Endothelial cell (in vitro differentiated cells): Measurements from ENCODE around the gene MCFD2. TPM values are rescaled to one million over a fixed set of nuclear protein-coding genes. Genes with fewer than 3 reads are reported as not detected.

Experiments
- DNase-seq: peaks from one replicate; pipeline ENCODE4 v3.0.0; 2021; ENCODE audit warnings: low spot score
- H3K27ac Mint-ChIP-seq: one replicate; pipeline ENCODE4 v1.8.0; 2021; ENCODE audit warnings: mixed read lengths, inconsistent platforms; ENCODE audit not compliant: unreplicated experiment
- H3K27me3 Mint-ChIP-seq: one replicate; pipeline ENCODE4 v1.8.0; 2021; ENCODE audit warnings: mild to moderate bottlenecking, moderate library complexity, mixed read lengths, inconsistent platforms; ENCODE audit not compliant: unreplicated experiment
- H3K36me3 Mint-ChIP-seq: one replicate; pipeline ENCODE4 v1.8.0; 2021; ENCODE audit warnings: mild to moderate bottlenecking, low read depth, mixed read lengths, inconsistent platforms; ENCODE audit not compliant: unreplicated experiment
- H3K4me1 Mint-ChIP-seq: one replicate; pipeline ENCODE4 v1.8.0; 2021; ENCODE audit warnings: mild to moderate bottlenecking, mixed read lengths, inconsistent platforms; ENCODE audit not compliant: unreplicated experiment
- H3K4me3 Mint-ChIP-seq: one replicate; pipeline ENCODE4 v1.8.0; 2021; ENCODE audit warnings: mild to moderate bottlenecking, mixed read lengths, inconsistent platforms; ENCODE audit not compliant: unreplicated experiment
- H3K9me3 Mint-ChIP-seq: one replicate; pipeline ENCODE4 v1.8.0; 2021; ENCODE audit warnings: mixed read lengths, inconsistent platforms; ENCODE audit not compliant: unreplicated experiment
- CTCF ChIP-seq: fragments of 200-600 bp; sonication (generic); IDR thresholded peaks from one replicate; pipeline ENCODE4 v1.5.0; 2021; ENCODE audit warnings: antibody characterized with exemption; ENCODE audit not compliant: unreplicated experiment
- total RNA-seq: library from RNA; stranded (reverse); fragmentation: NEBNext Ultra II Directional; extraction: Animal tissue kit (Norgen Biotek cat#: 25700); gene quantifications from one replicate; pipeline ENCODE4 v1.2.1, GENCODE V29; 2021; ENCODE audit not compliant: unreplicated experiment

MCFD2 gene
- total RNA-seq, 1 donor from 2014 or later, result 121 TPM

DNA sequence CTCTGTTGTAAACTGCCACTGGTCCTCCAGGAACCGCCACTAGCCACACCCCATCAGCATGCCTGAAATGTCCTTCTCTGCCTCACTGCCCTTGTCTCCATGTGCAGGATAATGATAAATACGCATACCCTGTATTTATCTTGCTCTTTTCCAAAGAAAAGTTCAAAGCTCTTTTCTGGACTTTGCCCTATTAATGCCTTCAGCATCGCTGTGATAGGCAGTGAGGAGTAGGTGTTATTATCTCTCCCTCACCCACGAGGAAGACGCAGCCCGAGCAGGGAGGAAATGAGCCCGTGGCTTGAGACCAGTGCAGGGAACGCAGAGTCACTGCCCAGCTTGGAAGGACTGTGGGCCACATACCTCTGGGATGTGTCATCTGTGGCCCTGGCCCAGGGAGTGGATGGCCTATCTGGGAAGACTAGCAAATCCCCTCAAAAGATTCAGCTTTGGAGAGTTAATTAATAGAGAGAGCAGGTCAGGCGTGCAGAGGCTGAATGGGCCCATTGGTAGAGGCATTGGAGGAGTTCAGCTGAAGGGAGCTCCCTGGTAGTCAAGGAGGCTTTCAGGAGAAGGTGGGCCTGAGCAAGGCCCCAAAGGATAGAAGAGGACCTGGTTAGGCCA, 39.5 kb upstream of the MCFD2 start:
- Mint-ChIP-seq H3K4me1 (peaks cover 18% of the 10 kb centered on the region), H3K27me3 (peaks cover 4% of the 10 kb centered on the region), H3K4me3 (no peak overlapping the region), H3K36me3 (peaks cover 12% of the 10 kb centered on the region), H3K9me3 (no peaks in the 10 kb centered on the region), H3K27ac (no peak overlapping the region)
- TF ChIP-seq CTCF, result no peak
- no peak for DNase-seq

GRCh38 chr2:46952171-46952570, 36.6 kb upstream of the MCFD2 start:
- Mint-ChIP-seq H3K27ac (no peak overlapping the region), H3K4me3 (no peak overlapping the region), H3K27me3 (peaks cover 2% of the 10 kb centered on the region), H3K36me3 (peaks cover 12% of the 10 kb centered on the region), H3K4me1 (peaks cover 18% of the 10 kb centered on the region), H3K9me3 (no peaks in the 10 kb centered on the region)
- no peak for TF ChIP-seq CTCF
- no peak for DNase-seq

DNA sequence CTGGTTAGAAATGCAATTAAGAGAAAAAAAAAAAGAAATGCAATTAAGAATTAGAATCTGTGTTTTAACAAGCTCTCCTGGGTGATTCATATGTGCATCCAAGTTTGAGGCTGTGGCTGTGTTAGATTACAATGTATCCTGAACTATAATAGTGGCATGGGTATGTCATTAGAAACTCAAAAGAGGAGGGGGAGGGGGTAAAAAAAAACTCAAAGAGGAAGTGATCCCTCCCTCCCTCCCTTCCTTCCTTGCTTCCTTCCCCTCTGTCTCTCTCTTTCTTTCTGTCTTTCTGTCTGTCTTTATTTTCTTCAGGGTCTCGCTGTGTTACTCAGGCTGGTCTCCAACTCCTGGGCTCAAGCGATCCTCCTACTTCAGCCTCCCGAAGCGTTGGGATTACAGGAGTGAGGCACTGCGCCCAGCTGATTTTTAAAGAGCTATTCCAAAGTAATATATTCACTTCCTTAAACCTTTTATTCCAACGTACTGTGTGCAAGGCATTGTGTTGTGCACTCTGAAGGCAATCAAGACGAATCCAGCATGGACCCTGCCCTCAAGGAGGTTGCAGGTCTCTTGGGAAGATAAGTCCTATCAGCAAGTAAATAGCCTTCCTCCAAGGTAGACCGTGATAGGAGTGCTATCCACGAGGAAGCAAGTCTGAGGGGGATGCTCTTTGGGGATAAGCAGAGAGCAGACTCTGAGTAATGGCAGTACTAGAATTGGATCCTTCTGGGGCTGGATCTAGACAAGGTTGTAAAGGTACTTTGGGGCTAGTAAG, 35.9 kb upstream of the MCFD2 start:
- no peaks in the 10 kb centered on the region for H3K9me3 Mint-ChIP-seq
- DNase-seq, result no peak
- H3K36me3 Mint-ChIP-seq, result peaks cover 11% of the 10 kb centered on the region
- TF ChIP-seq CTCF, result no peak
- no peak overlapping the region for H3K4me3 Mint-ChIP-seq
- H3K4me1 Mint-ChIP-seq, result peaks cover 18% of the 10 kb centered on the region
- no peak overlapping the region for H3K27ac Mint-ChIP-seq
- H3K27me3 Mint-ChIP-seq, result no peaks in the 10 kb centered on the region

GRCh38 chr2:46950314-46950713, 34.7 kb upstream of the MCFD2 start:
- H3K27me3 Mint-ChIP-seq, result no peaks in the 10 kb centered on the region
- TF ChIP-seq CTCF, result no peak
- H3K9me3 Mint-ChIP-seq, result no peaks in the 10 kb centered on the region
- H3K4me3 Mint-ChIP-seq, result no peak overlapping the region
- peaks cover 18% of the 10 kb centered on the region for H3K4me1 Mint-ChIP-seq
- H3K27ac Mint-ChIP-seq, result no peak overlapping the region
- peaks cover 4% of the 10 kb centered on the region for H3K36me3 Mint-ChIP-seq
- DNase-seq, result no peak

- no peak overlapping the region for H3K27ac Mint-ChIP-seq
- no peaks in the 10 kb centered on the region for H3K27me3 Mint-ChIP-seq
- H3K4me1 Mint-ChIP-seq, result peaks cover 13% of the 10 kb centered on the region
- no peak for TF ChIP-seq CTCF
- H3K36me3 Mint-ChIP-seq, result peaks cover 4% of the 10 kb centered on the region
- DNase-seq, result no peak
- no peak overlapping the region for H3K4me3 Mint-ChIP-seq
- H3K9me3 Mint-ChIP-seq, result no peaks in the 10 kb centered on the region
These were observed 32.2 kb upstream of the MCFD2 start for GRCh38 chr2:46947841-46948240.
